Tibial artery (tissue), 4 donors: ENCODE results near the gene PRR5.

Experiments used
- DNase-seq, 2 donors: peaks; one replicate each; pipeline ENCODE4 v3.0.0-alpha.2; 2019
- H3K27ac ChIP-seq, 2 donors: fragments of 200-600 bp; sonication (generic) in 1 of 2; 1 replicate in 1 of 2; 2 replicates in 1 of 2; pipeline ENCODE4 v1.5.1; 2018 to 2019; ENCODE audit warnings: mild to moderate bottlenecking in 1 of 2
- H3K27me3 ChIP-seq, 2 donors: fragments of 200-600 bp; sonication (generic) in 1 of 2; one replicate each; pipeline versions ENCODE4 v1.5.1 to v1.6.0; 2016 to 2019
- H3K36me3 ChIP-seq, 3 donors: fragments of 200-600 bp; sonication (generic) in 2 of 3; one replicate each; pipeline ENCODE4 v1.5.1; 2016 to 2019; ENCODE audit warnings: mild to moderate bottlenecking in 2 of 3
- H3K4me1 ChIP-seq, 4 donors: fragments of 200-600 bp; sonication (generic) in 2 of 4; 1 replicate in 3 of 4; 2 replicates in 1 of 4; pipeline ENCODE4 v1.5.1; 2016 to 2019
- H3K4me3 ChIP-seq, 2 donors: fragments of 200-600 bp; sonication (generic) in 1 of 2; 1 replicate in 1 of 2; 2 replicates in 1 of 2; pipeline ENCODE4 v1.5.1; 2018 to 2019; ENCODE audit warnings: mild to moderate bottlenecking in 2 of 2
- H3K9me3 ChIP-seq, 3 donors: fragments of 200-600 bp; sonication (generic) in 1 of 3; one replicate each; pipeline ENCODE4 v1.5.1; 2016 to 2019
- CTCF ChIP-seq, 2 experiments: fragments of 200-600 bp in 1 of 2; fragments of 450-650 bp in 1 of 2; IDR thresholded peaks; one replicate each; pipeline ENCODE4 v1.5.1; 2017 to 2019; ENCODE audit warnings: antibody characterized with exemption in 2 of 2, mild to moderate bottlenecking in 1 of 2, moderate library complexity in 1 of 2
- intact Hi-C: fragments of 100-400 bp; cut with DNase I; formaldehyde crosslinking; loops from one replicate; pipeline ENCODE4 v1.15.0; 2023; ENCODE audit warnings: low total_unique reads

Gene PRR5

GRCh38 chr22:44714703-44715350 lies 12.8 kb downstream of the PRR5 start:
- Histone ChIP-seq H3K36me3 (peaks cover 0 to 5% (median 0%) of the 10 kb centered on the region in 3 donors), H3K27me3 (no peaks in the 10 kb centered on the region), H3K9me3 (no peaks in the 10 kb centered on the region), H3K4me1 (no peaks in the 10 kb centered on the region), H3K4me3 (no peak overlapping the region), H3K27ac (no peak overlapping the region)
- intact Hi-C loops: no loop called here
- no peak for TF ChIP-seq CTCF (IDR thresholded peaks at IDR 0.05)
- DNase-seq: no peak

DNA sequence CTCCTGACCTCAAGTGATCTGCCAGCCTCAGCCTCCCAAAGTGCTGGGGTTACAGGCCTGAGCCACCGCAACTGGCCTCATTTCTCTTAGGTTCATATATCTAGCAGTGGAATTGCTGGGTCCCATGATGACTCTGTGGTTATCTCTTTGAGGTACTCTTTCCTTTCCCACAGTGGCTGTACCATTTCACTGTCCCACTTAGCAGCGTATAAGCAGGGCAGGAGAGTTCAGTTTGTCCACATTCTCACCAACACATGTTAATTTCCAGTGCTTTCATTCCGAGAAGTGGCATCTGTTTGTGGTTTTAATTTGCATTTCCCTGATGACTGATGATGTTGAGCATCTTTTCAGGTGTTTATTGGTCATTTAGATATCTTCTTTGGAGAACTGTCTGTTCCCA lies 16.4 kb downstream of the PRR5 start:
- Histone ChIP-seq H3K36me3 (peaks cover 0 to 5% (median 0%) of the 10 kb centered on the region in 3 donors), H3K9me3 (no peaks in the 10 kb centered on the region), H3K27ac (no peak overlapping the region), H3K27me3 (no peaks in the 10 kb centered on the region), H3K4me1 (no peaks in the 10 kb centered on the region), H3K4me3 (no peak overlapping the region)
- no peak for DNase-seq
- intact Hi-C loops: no loop called here
- no peak for TF ChIP-seq CTCF (IDR thresholded peaks at IDR 0.05)

DNA sequence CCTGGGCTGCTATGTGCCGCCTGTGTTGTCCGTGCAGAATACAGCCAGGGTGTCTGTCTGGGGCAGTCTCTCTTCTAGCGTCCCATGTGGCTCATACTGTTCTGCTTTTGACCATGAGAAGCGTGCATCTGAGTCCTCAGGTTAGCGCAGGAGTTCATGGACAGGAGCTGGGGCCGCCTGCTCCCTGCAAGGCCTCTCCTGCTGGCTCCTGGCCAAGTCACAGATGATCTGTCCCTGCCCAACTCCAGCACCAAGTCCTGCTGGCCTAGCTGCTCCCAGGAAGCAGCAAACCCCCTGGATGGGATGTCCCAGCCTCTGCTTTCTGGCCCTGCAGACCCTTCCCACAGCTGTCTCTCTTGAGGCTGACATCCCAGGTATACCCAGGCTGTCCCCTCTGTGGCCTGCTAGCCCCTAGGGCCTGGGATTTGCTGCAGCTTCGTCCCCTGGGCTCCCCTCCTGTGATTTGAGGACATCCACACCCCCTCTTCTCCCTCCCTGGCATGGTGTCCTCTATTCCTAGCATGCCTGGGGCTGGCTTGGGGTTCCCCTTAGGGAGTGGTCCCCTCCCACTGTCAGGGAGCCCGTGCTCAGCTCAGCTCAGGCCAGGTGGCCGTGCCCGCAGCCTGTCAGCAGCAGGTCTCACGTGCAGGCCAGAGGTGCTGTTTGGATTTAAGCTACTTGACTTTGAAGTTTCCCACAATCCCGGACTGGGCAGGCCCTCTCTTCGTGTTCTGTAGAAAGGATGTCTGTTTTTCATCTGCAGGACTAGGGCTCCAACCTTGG lies 17.8 kb downstream of the PRR5 start:
- H3K27me3 ChIP-seq: no peaks in the 10 kb centered on the region
- H3K4me1 ChIP-seq: no peaks in the 10 kb centered on the region
- no peak for TF ChIP-seq CTCF (IDR thresholded peaks at IDR 0.05)
- intact Hi-C loops: no loop called here
- H3K27ac ChIP-seq: no peak overlapping the region
- peaks cover 0 to 5% (median 0%) of the 10 kb centered on the region in 3 donors for H3K36me3 ChIP-seq
- H3K9me3 ChIP-seq: no peaks in the 10 kb centered on the region
- H3K4me3 ChIP-seq: no peak overlapping the region
- no peak for DNase-seq

GRCh38 chr22:44721213-44721612 lies 19.2 kb downstream of the PRR5 start:
- no peak overlapping the region for H3K27ac ChIP-seq
- intact Hi-C loops: no loop called here
- H3K4me1 ChIP-seq: no peaks in the 10 kb centered on the region
- TF ChIP-seq CTCF (IDR thresholded peaks at IDR 0.05): no peak
- H3K27me3 ChIP-seq: no peaks in the 10 kb centered on the region
- no peak overlapping the region for H3K4me3 ChIP-seq
- DNase-seq: no peak
- peaks cover 0 to 7% (median 0%) of the 10 kb centered on the region in 3 donors for H3K36me3 ChIP-seq
- no peaks in the 10 kb centered on the region for H3K9me3 ChIP-seq

GRCh38 chr22:44722611-44723010 lies 20.6 kb downstream of the PRR5 start:
- intact Hi-C loops: no loop called here
- Histone ChIP-seq H3K36me3 (peaks cover 0 to 21% (median 0%) of the 10 kb centered on the region in 3 donors), H3K9me3 (no peaks in the 10 kb centered on the region), H3K27me3 (no peaks in the 10 kb centered on the region), H3K4me1 (no peaks in the 10 kb centered on the region), H3K27ac (no peak overlapping the region), H3K4me3 (no peak overlapping the region)
- DNase-seq: no peak
- TF ChIP-seq CTCF (IDR thresholded peaks at IDR 0.05): no peak
